C1 segment of cervical spinal cord (tissue), 14 donors: ENCODE measurements around the gene TRIM7.

ENCODE experiments used
- DNase-seq, 14 donors: peaks; one replicate each; lab custom pipeline; 2025; lab: John Stamatoyannopoulos, UW

TRIM7 gene

DNA sequence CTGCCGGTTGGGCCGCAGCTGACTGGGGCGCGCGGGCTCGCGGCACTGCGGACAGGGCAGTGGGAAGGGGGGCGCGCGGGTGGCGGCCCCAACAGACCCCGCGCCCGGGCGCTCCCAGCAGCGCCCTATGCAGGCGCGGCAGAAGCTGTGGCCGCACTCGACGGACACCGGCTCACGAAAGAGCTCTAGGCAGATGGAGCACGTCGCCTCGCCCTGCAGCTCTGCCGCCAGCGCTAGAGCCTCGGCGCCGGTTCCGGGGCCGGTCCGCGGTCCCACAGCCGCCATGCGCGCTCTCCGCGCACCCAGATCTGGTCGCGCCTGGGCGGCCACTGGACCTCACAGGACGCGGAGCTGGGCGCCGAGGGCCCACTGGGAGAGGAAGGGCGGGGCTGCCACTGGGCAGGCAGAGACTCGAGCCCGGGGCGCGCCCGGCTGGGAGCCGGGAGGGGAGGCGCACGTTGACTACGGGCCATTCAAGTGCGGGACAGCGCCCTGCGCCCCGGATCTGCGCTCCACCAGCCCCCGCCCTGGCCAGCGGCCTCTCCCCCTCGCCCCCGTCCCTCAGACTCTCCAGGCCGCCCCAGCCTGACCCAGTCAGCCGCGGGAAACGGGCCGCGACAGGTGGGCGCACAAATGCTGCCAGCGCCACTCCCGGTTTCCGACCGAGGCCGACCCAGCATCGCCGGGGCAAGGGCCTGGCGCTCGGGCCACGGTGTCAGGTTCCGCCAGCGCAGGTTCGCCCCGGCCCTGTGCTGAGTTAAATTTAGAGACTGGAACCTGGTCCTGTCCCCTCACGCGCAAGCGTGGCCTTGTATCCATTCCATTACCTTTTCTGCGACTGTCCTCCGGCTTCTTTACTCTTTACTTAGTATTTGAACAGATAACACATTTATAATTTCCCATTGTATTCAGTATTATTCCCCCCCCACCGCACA is at the start of gene TRIM7:
Gene TRIM7 (minus strand): TSS at position 371 of the 935 bp plus-strand sequence. CDS start 86 bp downstream, at position 285.
- DNase-seq = no peak

GRCh38 chr5:181248277-181248676 is 43.3 kb upstream of the TRIM7 start:
- no peak for DNase-seq

- no peak for DNase-seq
Observed at GRCh38 chr5:181246276-181247049, 41.5 kb upstream of the TRIM7 start.

DNA sequence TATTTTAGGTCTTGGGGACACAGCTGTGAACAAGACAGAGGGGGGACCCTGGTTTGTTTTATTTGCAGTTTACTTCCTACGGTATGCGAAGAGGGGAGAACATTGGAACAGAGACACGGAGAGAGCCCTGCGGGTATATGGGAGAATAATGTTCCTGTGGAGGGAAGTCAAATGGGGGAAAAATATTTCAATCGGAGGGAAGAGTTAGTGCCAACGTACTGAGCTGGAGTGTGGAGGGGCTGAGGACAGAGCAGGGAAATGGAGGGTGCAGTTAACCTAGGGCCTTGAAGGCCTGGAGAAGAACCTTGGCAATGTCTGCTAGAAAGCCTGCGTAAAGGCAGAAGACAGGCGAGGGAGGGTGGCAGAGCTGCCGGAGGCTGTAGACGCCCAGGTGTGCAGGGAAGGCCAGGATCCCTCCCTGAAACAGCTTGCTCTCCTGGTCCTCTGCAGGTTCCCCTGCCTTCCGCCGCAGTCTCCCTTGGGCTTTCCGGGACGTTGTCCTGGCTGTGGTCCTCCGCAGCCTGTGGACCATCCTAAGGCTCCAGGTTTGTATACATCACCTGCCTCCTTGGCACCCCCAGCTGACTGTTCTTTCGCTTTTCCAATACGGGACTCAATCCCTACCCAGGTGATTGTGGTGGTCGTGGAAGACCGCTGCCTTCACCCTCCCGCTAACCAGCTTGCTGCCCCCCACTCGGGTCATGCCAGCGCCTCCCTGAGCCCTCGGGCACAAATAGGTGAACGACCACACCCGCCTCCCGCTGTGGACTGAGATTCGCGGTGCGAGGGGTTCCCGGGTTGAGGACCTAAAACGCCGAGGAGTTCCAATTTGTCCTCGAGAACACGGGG is 40.7 kb upstream of the TRIM7 start:
- no peak for DNase-seq

DNA sequence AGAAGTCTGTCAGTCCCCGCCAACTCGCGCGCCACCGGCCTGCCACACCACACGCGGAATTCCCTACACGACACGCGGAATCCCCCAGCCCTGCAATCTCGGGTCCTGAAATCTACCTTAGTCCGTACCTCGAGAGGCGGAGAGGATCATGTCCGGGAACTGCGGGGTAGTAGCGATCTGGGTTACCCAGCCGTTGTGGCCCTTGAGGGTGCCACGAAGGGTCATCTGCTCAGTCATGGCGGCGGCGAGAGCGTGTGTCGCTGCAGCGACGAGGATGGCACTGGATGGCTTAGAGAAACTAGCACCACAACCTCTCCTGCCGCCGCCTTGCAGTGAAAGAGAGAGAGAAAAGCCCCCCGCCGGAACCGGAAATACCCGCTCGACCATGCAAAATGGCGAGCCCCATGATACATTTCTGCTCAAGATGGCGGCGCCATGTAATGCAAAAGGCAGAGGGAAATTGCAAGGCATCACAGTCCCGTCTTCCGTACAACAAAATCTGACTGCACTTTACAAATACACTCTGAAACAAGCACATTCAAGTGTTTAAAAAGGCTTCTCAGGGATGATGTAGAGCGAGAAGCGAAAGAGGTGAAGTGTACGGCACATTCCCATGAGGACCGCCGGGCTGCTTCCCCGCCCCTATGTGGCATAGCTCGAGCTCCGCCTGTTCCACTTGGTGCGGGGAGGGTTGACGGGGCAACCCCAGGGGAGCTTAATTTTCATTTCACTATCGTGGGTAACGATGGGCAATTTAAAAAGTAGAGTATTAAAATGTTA is 38.8 kb upstream of the TRIM7 start, which contains the start of gene RACK1:
Gene RACK1 (minus strand): TSS at position 343 of the 780 bp plus-strand sequence. CDS start 106 bp downstream, at position 237.
- DNase-seq = no peak

DNA sequence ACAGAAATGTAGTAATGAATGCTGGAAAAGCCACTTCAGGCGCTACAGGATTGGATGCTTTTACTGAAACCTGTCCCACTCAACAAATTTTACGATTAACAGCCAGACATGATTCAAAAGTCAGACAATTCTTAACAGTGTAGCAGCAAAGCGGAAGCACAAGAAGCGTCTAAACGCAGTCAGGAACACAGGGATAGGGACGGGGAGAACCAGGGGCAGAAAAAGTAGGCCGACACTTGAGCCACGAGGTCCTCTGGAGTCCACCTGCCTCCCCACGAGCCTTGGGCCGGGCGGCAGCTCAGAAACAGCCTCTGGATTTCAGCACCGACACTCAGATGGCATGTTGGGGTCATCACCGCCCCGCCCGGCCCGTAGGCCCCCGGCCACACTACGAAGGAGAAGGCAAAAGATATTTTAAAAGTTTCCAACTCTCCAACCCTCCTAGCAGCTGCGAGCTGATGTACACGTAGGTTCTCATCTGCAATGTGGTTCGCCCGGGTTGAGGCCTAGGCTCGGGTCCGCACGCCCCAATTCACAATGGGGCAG is 38.1 kb upstream of the TRIM7 start:
- no peak for DNase-seq

- no peak for DNase-seq
Observed at GRCh38 chr5:181242031-181242451, 37.0 kb upstream of the TRIM7 start.

DNA sequence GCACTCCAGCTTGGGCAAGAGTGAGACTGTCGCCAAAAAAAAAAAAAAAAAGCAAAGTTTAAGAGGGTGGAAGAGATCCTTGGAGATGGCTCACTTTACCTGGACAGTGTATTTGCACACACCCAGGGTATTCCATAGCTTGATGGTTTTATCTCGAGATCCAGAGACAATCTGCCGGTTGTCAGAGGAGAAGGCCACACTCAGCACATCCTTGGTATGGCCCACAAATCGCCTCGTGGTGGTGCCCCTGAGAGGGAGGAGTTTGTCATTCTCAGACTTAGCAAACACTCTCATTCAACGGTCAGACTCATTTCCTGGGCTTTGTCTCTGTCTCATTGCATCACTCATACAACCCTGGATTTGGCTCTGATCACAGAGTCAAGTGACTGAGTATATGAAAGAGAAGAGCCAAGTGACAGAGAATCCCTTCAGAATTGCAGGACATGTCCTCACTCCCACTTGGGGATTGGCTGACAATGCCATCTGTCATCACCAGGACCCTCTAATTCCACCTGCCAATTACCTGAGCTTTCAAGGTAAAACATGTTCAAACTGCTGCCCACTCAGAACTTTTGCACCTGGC is 36.5 kb upstream of the TRIM7 start:
- DNase-seq = no peak

DNA sequence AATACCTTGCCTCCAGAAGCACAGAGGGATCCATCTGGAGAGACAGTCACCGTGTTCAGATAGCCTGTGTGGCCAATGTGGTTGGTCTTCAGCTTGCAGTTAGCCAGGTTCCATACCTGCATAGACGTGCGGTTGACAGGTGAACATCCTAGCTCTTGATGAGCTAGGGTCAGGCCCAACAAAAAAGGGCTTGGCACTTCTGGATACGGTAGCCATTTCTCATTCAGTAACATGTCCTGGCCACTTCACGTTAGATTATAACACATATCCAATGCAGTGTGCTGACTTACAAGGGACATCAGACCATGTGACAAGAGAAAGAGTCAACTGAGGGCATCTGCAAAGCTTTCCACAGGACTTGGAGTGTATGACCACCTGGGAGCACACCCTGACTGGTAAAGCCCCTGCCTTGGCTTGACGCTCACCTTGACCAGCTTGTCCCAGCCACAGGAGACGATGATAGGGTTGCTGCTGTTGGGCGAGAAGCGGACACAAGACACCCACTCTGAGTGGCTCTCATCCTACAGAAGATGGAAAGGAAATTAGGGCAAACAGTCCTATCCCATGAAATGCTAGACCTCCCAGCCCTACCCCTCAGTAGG is 34.2 kb upstream of the TRIM7 start:
- DNase-seq = no peak

DNA sequence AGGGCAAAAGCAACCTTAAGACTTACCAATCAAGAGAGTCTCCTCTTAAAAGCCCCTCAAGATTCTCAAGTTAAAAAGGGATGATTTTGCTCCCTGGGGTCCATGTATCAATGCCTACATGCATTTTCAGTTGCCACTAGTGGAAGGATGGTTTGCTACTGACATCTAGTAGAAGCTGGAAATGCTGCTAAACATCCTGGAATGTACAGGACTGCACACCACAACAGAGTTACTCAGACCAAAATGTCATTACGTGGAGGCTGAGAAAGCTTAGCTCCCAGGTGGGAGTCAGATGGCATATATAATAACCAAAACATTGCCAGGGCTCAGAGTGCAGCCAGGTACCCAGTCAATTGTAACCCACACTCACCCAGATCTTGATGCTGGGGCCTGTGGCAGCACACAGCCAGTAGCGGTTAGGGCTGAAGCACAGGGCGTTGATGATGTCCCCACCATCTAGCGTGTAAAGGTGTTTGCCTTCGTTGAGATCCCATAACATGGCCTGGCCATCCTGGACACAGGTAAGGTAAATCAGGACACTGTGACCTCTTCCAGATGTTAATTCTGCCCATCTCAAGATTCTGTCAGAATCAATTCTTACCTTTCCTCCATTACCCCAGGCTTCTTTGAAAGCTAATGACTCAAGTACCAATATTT is 32.9 kb upstream of the TRIM7 start:
- no peak for DNase-seq

- DNase-seq = no peak
Observed at GRCh38 chr5:181236954-181237641, 32.1 kb upstream of the TRIM7 start.

DNA sequence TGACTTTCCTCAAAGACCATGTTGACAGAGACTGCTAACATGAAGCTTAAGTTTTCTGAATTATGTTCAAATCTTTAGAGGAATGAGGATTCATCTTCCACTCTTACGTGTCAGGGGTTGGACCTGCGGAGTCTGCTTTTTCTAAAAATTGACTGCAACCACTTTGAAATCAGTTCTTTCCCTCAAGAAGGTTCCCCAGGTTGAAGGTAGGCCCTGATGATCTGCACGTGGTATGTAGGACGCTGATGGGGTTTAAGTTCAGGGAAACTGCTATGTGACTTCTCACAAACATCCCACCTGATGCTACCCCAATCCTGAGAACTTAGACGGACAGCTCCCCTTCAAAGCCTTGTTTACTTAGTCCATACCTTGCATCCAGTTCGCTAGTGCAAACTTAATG is 31.5 kb upstream of the TRIM7 start:
- no peak for DNase-seq

DNA sequence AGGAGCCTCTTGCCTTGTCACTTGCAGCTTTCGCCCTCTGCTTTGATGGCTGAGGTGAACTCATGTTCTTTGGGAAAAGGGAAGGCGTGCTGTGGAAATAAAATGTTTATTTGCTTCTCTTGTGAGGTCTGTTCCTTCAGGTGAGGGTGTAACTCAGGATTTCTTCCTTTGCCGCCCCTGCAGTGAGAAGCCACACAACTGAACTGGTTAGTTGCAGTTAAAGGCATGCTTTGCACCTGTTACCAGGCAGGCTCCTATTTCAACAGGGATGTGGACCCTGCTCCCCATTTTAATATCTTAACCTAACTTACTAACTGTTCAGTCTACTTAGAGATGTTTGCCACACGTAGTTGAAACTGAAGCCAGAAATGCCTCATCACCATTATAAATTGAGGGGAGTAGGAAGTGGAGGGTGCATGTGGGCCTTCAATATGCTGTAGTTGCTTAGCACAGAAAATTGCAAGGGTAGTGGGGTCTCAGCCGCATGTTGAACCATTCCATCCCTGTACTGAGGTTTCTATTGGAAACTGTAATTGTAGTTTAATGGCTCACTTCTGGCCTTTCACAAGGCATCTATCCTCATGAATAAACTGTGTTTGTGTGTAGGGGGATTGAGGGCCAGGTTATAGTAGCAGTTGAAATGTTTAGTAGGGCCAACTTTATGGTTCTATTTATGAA is 30.8 kb upstream of the TRIM7 start:
- no peak for DNase-seq

DNA sequence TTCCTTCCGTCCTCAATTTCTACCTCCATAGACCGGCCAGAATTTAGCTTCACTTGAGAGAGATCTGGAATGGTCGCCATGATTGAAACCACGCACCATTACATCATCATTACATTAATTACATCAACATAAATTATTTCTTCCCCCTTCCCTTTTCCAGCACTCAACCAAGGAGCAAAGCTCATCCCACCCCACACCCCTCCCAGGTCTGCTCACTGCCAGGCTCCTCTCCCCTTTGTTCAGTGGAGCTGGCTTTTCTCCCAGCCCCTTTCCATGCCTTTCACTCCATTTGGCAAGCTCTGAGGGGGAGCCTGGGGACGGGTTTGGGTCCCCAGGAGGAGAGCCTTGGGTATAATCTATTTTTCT is 30.3 kb upstream of the TRIM7 start:
- no peak for DNase-seq

GRCh38 chr5:181234455-181235306 is 29.7 kb upstream of the TRIM7 start:
- DNase-seq = no peak

GRCh38 chr5:181233801-181234454 is 28.9 kb upstream of the TRIM7 start:
- no peak for DNase-seq
